Astrocyte (in vitro differentiated cells and primary cell): ENCODE data around the gene GGCX. TPM values are rescaled to one million over a fixed set of nuclear protein-coding genes. Genes with fewer than 3 reads are reported as not detected.

Source experiments
- DNase-seq: peaks from one replicate; pipeline ENCODE4 v3.0.0-alpha.2; 2010; ENCODE audit warnings: low read depth
- FAIRE-seq: peaks from 2 replicates; lab custom pipeline; 2011; peaks lifted over from hg19 to GRCh38; lab: Jason Lieb, UNC
- H2AFZ ChIP-seq: 2 replicates; pipeline ENCODE4 v1.6.0; 2012; ENCODE audit warnings: low read depth, low read length, inconsistent platforms
- H3K27ac ChIP-seq: 2 replicates; pipeline ENCODE4 v1.5.1; 2011; ENCODE audit warnings: low read depth, low read length, inconsistent platforms
- H3K27me3 ChIP-seq: 2 replicates; pipeline ENCODE4 v1.6.0; 2011; ENCODE audit warnings: low read length, inconsistent platforms; ENCODE audit not compliant: insufficient read depth
- H3K36me3 ChIP-seq: 2 replicates; pipeline ENCODE4 v1.5.1; 2011; ENCODE audit warnings: low read length, inconsistent platforms; ENCODE audit not compliant: insufficient read depth
- H3K4me1 ChIP-seq: 2 replicates; pipeline ENCODE4 v1.5.1; 2011; ENCODE audit warnings: low read length, inconsistent platforms; ENCODE audit not compliant: insufficient read depth
- H3K4me2 ChIP-seq: 2 replicates; pipeline ENCODE4 v1.6.0; 2012; ENCODE audit warnings: low read length, inconsistent platforms
- H3K4me3 ChIP-seq: 2 replicates; pipeline ENCODE4 v1.5.1; 2011; ENCODE audit warnings: low read depth, mild to moderate bottlenecking, low read length, inconsistent platforms; ENCODE audit not compliant: insufficient read depth
- H3K79me2 ChIP-seq: 2 replicates; pipeline ENCODE4 v1.6.0; 2012; ENCODE audit warnings: mild to moderate bottlenecking, low read length, inconsistent platforms; ENCODE audit not compliant: insufficient read depth
- H3K9ac ChIP-seq: 2 replicates; pipeline ENCODE4 v1.6.0; 2012; ENCODE audit warnings: mild to moderate bottlenecking, low read length, inconsistent platforms
- H3K9me3 ChIP-seq: 2 replicates; pipeline ENCODE4 v1.5.1; 2012; ENCODE audit warnings: low read depth, mild to moderate bottlenecking, low read length, inconsistent platforms; ENCODE audit not compliant: insufficient read depth
- H4K20me1 ChIP-seq: 2 replicates; pipeline ENCODE4 v1.6.0; 2012; ENCODE audit warnings: low read length, inconsistent platforms; ENCODE audit not compliant: insufficient read depth
- H3K27ac Mint-ChIP-seq: one replicate; pipeline ENCODE4 v1.8.0; 2021; ENCODE audit warnings: mild to moderate bottlenecking, mixed read lengths; ENCODE audit not compliant: unreplicated experiment
- H3K27me3 Mint-ChIP-seq: one replicate; pipeline ENCODE4 v1.8.0; 2021; ENCODE audit warnings: low read depth, mixed read lengths; ENCODE audit not compliant: unreplicated experiment
- H3K36me3 Mint-ChIP-seq: one replicate; pipeline ENCODE4 v1.8.0; 2021; ENCODE audit warnings: low read depth, mixed read lengths; ENCODE audit not compliant: unreplicated experiment
- H3K4me1 Mint-ChIP-seq: one replicate; pipeline ENCODE4 v1.8.0; 2021; ENCODE audit warnings: low read depth, mixed read lengths; ENCODE audit not compliant: unreplicated experiment
- H3K4me3 Mint-ChIP-seq: one replicate; pipeline ENCODE4 v1.8.0; 2021; ENCODE audit warnings: mild to moderate bottlenecking, moderate library complexity, mixed read lengths; ENCODE audit not compliant: unreplicated experiment
- H3K9me3 Mint-ChIP-seq: one replicate; pipeline ENCODE4 v1.8.0; 2021; ENCODE audit warnings: mild to moderate bottlenecking, mixed read lengths; ENCODE audit not compliant: unreplicated experiment
- CTCF ChIP-seq: IDR thresholded peaks from 2 replicates; pipeline ENCODE4 v1.5.1; 2011; ENCODE audit warnings: low read depth, mild to moderate bottlenecking, inconsistent platforms, low read length, moderate library complexity; ENCODE audit not compliant: insufficient read depth
- EZH2 ChIP-seq: IDR thresholded peaks from 2 replicates; pipeline ENCODE4 v1.6.1; 2012; ENCODE audit warnings: mild to moderate bottlenecking, low read length, inconsistent platforms; ENCODE audit not compliant: insufficient read depth
- total RNA-seq: library from RNA; stranded (reverse); gene quantifications from 2 replicates; pipeline ENCODE4 v1.2.1, GENCODE V29; 2021

The GGCX gene
- total RNA-seq, 1 donor from 2014 or later = 79.0 TPM

- H3K9ac ChIP-seq = no peak overlapping the region
- H3K4me1 ChIP-seq = peaks cover 27% of the 10 kb centered on the region
- FAIRE-seq (no peak), DNase-seq (no peak)
- no peaks in the 10 kb centered on the region for H3K27me3 ChIP-seq
- no peaks in the 10 kb centered on the region for H4K20me1 ChIP-seq
- H3K27ac Mint-ChIP-seq = no peak overlapping the region
- TF ChIP-seq EZH2 = no peak
- TF ChIP-seq CTCF = no peak
- no peak overlapping the region for H2AFZ ChIP-seq
- no peaks in the 10 kb centered on the region for H3K9me3 ChIP-seq
- no peak overlapping the region for H3K4me3 ChIP-seq
- H3K27me3 Mint-ChIP-seq = peaks cover 5% of the 10 kb centered on the region
- H3K79me2 ChIP-seq = no peaks in the 10 kb centered on the region
- peaks cover 2% of the 10 kb centered on the region for H3K9me3 Mint-ChIP-seq
- H3K4me1 Mint-ChIP-seq = peaks cover 15% of the 10 kb centered on the region
- peak overlapping the region; percentile 61 for H3K4me2 ChIP-seq
- no peaks in the 10 kb centered on the region for H3K36me3 ChIP-seq
- H3K27ac ChIP-seq = peak overlapping the region; percentile 31
- no peaks in the 10 kb centered on the region for H3K36me3 Mint-ChIP-seq
- H3K4me3 Mint-ChIP-seq = no peak overlapping the region
Observed at GRCh38 chr2:85505551-85506238, 55.6 kb downstream of the GGCX start.

GRCh38 chr2:85504778-85505261 lies 56.5 kb downstream of the GGCX start:
- FAIRE-seq = peak; percentile 70
- Histone ChIP-seq H3K4me2 (peak overlapping the region; percentile 61), H3K9ac (no peak overlapping the region), H2AFZ (no peak overlapping the region), H3K9me3 (no peaks in the 10 kb centered on the region), H3K27me3 (no peaks in the 10 kb centered on the region), H3K4me1 (peaks cover 27% of the 10 kb centered on the region), H3K79me2 (no peaks in the 10 kb centered on the region), H3K36me3 (no peaks in the 10 kb centered on the region), H4K20me1 (no peaks in the 10 kb centered on the region), H3K27ac (peak overlapping the region; percentile 31), H3K4me3 (no peak overlapping the region)
- Mint-ChIP-seq H3K27me3 (peaks cover 5% of the 10 kb centered on the region), H3K4me3 (no peak overlapping the region), H3K36me3 (no peaks in the 10 kb centered on the region), H3K9me3 (peaks cover 1% of the 10 kb centered on the region), H3K4me1 (peaks cover 15% of the 10 kb centered on the region), H3K27ac (peak overlapping the region; percentile 41)
- DNase-seq = peak; percentile 97
- no peak for TF ChIP-seq EZH2
- no peak for TF ChIP-seq CTCF
